Omental fat pad (tissue), 4 donors: ENCODE measurements around the gene TRIM72. TPM values are rescaled to one million over a fixed set of nuclear protein-coding genes. Genes with fewer than 3 reads are reported as not detected.

Experiments
- ATAC-seq: fragments of 150-250 bp; one replicate; pipeline ENCODE4 v1.9.1; 2016; ENCODE audit warnings: mild to moderate bottlenecking, moderate library complexity; ENCODE audit not compliant: low FRiP score
- DNase-seq: peaks from one replicate; pipeline ENCODE4 v3.0.0-alpha.2; 2019; ENCODE audit warnings: low spot score
- CTCF ChIP-seq, 3 donors: fragments of 450-650 bp; IDR thresholded peaks; one replicate each; pipeline ENCODE4 v1.5.1; 2016 to 2017; ENCODE audit warnings: antibody characterized with exemption in 3 of 3, mild to moderate bottlenecking in 3 of 3, moderate library complexity in 2 of 3
- total RNA-seq, 4 donors: library from RNA; depleted of rRNA; stranded (reverse); fragments of >200 nt; gene quantifications; one replicate each; pipeline ENCODE4 v1.1.0, GENCODE V29; 2016

The TRIM72 gene
- total RNA-seq, 4 donors from 2014 or later: 0.28 TPM; not detected in 3

- DNase-seq (no peak), ATAC-seq (no peak)
- no peak for TF ChIP-seq CTCF (IDR thresholded peaks at IDR 0.05)
Observed at GRCh38 chr16:31270795-31271194, 56.9 kb downstream of the TRIM72 start.

DNA sequence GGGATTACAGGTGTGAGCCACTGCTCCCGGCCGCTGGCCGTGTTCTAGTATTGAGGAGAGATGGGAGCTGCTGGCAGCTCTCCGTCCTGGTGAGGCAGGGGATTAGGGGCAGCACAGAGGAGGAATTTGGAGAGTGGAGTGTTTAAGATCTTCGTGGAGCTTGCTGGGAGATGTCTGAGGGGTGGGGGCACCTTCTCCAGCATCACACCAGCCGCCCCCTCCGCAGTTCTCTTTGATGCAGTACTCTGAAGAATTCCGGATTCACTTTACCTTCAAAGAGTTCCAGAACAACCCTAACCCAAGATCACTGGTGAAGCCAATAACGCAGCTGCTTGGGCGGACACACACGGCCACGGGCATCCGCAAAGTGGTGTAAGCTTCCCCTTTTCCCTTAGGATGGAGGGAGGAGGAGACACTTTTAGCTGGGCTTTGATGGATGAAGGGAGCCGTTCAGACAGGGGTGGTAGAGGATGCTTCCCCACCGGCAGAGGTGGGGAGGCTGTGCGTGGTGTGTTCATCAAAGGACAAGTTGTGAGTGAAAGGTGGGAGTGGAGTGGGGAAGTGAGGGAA, 57.8 kb downstream of the TRIM72 start:
- ATAC-seq (no peak), DNase-seq (no peak)
- no peak for TF ChIP-seq CTCF (IDR thresholded peaks at IDR 0.05)

DNA sequence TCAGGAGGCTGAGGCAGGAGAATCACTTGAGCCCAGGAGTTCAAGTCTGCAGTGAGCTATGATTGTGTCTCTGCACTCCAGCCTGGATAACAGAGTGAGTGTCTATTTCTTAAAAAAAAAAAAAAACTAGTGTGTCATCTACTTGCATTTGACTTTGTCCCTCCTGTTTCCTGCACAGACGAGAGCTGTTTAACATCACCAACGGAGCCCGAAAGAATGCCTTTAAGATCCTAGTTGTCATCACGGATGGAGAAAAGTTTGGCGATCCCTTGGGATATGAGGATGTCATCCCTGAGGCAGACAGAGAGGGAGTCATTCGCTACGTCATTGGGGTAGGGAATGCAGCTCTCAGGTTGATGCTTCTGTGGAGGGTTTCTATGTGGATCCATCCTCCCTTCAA, 59.3 kb downstream of the TRIM72 start:
- DNase-seq (no peak), ATAC-seq (no peak)
- no peak for TF ChIP-seq CTCF (IDR thresholded peaks at IDR 0.05)

DNA sequence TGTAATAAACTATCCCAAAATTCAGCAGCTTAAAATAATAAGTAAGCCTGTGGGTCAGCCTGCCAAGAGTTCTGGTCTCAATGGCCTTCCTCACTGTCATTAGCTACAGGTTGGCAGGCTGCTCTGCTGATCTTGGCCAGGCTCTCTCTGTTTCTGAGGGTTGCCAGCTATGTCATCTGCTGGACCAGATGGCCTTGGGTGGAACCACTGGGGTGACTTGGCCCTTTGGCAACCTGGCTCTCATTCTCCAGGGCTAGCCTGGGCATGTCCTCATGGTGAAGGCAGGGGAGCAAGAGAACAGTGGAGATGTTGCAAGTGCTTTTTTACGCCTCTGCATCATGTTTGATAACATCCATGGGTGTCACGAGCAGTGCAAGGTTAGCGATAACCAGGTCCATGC, 59.8 kb downstream of the TRIM72 start:
- DNase-seq (no peak), ATAC-seq (no peak)
- TF ChIP-seq CTCF (IDR thresholded peaks at IDR 0.05): no peak

- DNase-seq: no peak
- TF ChIP-seq CTCF (IDR thresholded peaks at IDR 0.05): no peak
- no peak for ATAC-seq
Observed at GRCh38 chr16:31274831-31275816, 61.2 kb downstream of the TRIM72 start.

DNA sequence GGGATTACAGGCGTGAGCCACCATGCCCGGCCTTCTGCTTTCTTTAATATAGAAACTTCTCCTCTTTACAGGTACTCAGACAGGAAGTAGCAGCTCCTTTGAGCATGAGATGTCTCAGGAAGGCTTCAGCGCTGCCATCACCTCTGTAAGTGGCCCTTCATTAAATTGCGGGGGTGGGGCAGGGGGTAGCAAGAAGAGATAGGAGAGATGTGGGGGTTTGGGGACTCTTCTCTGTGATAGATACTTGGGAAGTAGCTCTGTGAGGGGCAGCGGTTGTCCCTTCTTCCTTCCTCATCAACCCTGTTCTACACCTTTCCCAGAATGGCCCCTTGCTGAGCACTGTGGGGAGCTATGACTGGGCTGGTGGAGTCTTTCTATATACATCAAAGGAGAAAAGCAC, 62.7 kb downstream of the TRIM72 start:
- no peak for TF ChIP-seq CTCF (IDR thresholded peaks at IDR 0.05)
- DNase-seq: no peak
- ATAC-seq: no peak
